Nephron progenitor cell (in vitro differentiated cells): ENCODE measurements around the gene SHISA9.

Experiments used
- DNase-seq: peaks from one replicate; pipeline ENCODE4 v3.0.0; 2021
- H3K27ac Mint-ChIP-seq: 2 replicates; pipeline ENCODE4 v1.8.0; 2021; ENCODE audit warnings: mild to moderate bottlenecking, moderate library complexity, mixed read lengths
- H3K27me3 Mint-ChIP-seq: 2 replicates; pipeline ENCODE4 v1.8.0; 2021; ENCODE audit warnings: mild to moderate bottlenecking, low read depth, mixed read lengths; ENCODE audit not compliant: poor library complexity
- H3K36me3 Mint-ChIP-seq: 2 replicates; pipeline ENCODE4 v1.8.0; 2021; ENCODE audit warnings: low read depth, mixed read lengths
- H3K4me1 Mint-ChIP-seq: 2 replicates; pipeline ENCODE4 v1.8.0; 2021; ENCODE audit warnings: mixed read lengths
- H3K4me3 Mint-ChIP-seq: 2 replicates; pipeline ENCODE4 v1.8.0; 2021; ENCODE audit warnings: mild to moderate bottlenecking, moderate library complexity, mixed read lengths
- H3K9me3 Mint-ChIP-seq: 2 replicates; pipeline ENCODE4 v1.8.0; 2021; ENCODE audit warnings: mild to moderate bottlenecking, moderate library complexity, mixed read lengths
- TF ChIP-seq, protein P1 (sequence below): fragments of 200-600 bp; sonication (generic); IDR thresholded peaks from 2 replicates; pipeline ENCODE4 v1.5.0; 2021; ENCODE audit warnings: antibody characterized with exemption

SHISA9 gene

DNA sequence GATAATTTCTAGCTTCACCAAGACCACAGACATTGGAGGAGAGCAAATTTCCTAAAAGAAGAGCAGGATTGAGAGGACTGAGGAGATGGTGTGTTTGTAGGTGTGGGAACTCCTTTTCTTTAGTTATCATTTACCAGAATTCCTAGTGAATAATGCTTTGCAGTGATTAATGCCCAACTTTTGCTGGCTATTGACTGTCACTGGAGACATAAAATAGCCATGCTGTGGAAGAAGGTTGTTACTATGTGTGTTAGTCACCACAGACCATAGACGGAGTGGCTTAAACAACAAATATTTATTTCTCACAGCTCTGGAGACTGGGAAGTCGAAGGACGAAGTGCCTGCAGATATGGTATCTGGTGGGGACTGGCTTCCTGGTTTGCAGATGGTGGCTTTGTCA is 179.1 kb downstream of the SHISA9 start:
- H3K4me1 Mint-ChIP-seq = peaks cover 10% of the 10 kb centered on the region

DNA sequence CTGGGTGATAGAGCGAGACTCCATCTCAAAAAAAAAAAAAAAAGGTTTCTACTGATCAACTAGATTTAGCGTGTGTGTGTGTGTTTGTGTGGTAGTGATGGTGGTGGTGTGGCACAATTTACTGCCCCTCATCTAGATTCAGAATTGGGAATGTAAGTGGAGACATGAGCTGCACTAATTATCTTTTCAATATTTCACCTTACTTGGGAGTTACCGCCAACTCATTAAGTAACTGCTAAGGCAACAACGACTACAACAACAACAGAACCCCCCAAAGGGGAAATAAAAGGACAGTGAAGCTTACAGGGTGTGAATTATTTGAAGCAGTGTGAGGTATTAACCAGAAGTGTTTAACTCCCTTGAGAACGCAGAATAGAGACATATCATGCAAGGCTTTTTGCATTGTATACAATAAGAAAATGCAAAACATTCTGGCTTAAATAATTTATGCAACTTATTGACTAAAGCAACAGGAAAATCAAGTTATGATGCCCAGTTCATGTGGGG is 180.5 kb downstream of the SHISA9 start:
- no peak for DNase-seq
- Mint-ChIP-seq H3K4me3 (no peak overlapping the region), H3K9me3 (peaks cover 5% of the 10 kb centered on the region), H3K4me1 (peaks cover 10% of the 10 kb centered on the region), H3K27me3 (peaks cover 8% of the 10 kb centered on the region), H3K27ac (no peak overlapping the region), H3K36me3 (no peaks in the 10 kb centered on the region)
- TF ChIP-seq, protein P1, sequence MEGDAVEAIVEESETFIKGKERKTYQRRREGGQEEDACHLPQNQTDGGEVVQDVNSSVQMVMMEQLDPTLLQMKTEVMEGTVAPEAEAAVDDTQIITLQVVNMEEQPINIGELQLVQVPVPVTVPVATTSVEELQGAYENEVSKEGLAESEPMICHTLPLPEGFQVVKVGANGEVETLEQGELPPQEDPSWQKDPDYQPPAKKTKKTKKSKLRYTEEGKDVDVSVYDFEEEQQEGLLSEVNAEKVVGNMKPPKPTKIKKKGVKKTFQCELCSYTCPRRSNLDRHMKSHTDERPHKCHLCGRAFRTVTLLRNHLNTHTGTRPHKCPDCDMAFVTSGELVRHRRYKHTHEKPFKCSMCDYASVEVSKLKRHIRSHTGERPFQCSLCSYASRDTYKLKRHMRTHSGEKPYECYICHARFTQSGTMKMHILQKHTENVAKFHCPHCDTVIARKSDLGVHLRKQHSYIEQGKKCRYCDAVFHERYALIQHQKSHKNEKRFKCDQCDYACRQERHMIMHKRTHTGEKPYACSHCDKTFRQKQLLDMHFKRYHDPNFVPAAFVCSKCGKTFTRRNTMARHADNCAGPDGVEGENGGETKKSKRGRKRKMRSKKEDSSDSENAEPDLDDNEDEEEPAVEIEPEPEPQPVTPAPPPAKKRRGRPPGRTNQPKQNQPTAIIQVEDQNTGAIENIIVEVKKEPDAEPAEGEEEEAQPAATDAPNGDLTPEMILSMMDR = no peak

More for the DNA sequence above, 179.1 kb downstream of the SHISA9 start:
- H3K36me3 Mint-ChIP-seq = no peaks in the 10 kb centered on the region
- no peaks in the 10 kb centered on the region for H3K9me3 Mint-ChIP-seq
- TF ChIP-seq, protein P1 = no peak
- no peak overlapping the region for H3K4me3 Mint-ChIP-seq
- H3K27me3 Mint-ChIP-seq = peaks cover 8% of the 10 kb centered on the region
- H3K27ac Mint-ChIP-seq = no peak overlapping the region
- no peak for DNase-seq

DNA sequence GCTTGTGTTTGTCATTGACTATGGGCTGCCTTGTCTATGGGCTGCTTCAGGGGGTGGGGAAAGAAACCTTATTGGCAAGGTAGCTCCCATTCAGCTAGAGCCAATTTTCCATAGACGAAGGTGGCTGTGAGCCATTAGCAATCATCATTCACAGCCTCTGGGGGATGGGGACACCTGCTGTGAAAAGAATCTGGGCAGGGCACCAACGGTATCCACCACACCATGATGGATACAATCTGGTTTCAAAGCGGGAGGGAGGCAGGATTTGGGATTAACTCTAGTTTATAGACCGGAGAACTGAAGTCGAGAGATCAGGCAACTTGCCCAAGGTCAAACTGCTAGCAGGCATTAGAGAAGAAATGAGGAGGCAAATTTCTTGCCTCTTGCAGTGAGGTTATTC is 182.3 kb downstream of the SHISA9 start:
- TF ChIP-seq, protein P1 = no peak
- Mint-ChIP-seq H3K27ac (no peak overlapping the region), H3K4me1 (peaks cover 10% of the 10 kb centered on the region), H3K9me3 (peaks cover 15% of the 10 kb centered on the region), H3K27me3 (peaks cover 5% of the 10 kb centered on the region), H3K36me3 (no peaks in the 10 kb centered on the region), H3K4me3 (no peak overlapping the region)
- no peak for DNase-seq

DNA sequence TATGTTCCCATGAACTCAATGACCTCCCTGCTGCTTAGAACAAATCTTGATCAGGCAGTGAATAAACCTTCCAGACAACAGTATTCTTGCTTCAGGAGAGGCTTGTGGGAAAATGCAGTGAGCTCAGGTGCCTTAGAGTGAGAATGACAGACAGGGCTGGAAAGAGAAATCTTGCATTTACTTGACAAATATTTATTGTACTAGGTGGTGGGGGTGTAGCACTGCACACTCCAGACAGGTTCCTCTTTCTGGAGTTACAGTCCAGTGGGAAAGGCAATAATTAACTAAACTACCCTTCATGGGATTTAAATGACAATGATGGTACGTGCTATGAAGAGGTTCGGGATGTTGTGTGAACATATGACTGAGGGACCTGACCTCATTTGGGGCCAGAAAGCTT is 182.9 kb downstream of the SHISA9 start:
- H3K4me1 Mint-ChIP-seq = peaks cover 10% of the 10 kb centered on the region
- no peak for DNase-seq
- H3K27me3 Mint-ChIP-seq = peaks cover 5% of the 10 kb centered on the region
- TF ChIP-seq, protein P1 = no peak
- H3K4me3 Mint-ChIP-seq = no peak overlapping the region
- no peak overlapping the region for H3K27ac Mint-ChIP-seq
- no peaks in the 10 kb centered on the region for H3K36me3 Mint-ChIP-seq
- peaks cover 22% of the 10 kb centered on the region for H3K9me3 Mint-ChIP-seq

DNA sequence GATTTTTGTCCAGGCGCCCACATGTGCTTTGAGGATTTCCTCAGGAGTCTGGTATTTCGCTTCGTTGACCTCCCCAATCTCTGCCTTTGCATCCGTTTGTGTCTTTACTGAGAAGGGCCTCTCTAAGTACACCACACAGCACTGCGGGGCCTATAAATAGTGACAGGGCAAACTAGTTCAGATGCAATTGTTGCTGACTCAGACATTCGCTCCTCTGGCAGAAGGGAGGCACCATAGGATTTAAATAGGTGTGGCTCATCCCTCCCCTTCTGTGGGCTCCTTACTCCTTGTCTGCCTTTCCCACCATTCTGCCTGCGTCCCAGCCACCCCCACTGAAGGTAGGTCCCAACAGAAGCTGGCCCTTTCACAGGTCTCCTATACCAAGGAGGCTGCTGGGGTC is 192.3 kb downstream of the SHISA9 start:
- H3K4me1 Mint-ChIP-seq = peaks cover 8% of the 10 kb centered on the region
- H3K9me3 Mint-ChIP-seq = peaks cover 40% of the 10 kb centered on the region
- H3K36me3 Mint-ChIP-seq = peaks cover 16% of the 10 kb centered on the region
- TF ChIP-seq, protein P1 = no peak
- H3K27ac Mint-ChIP-seq = peak overlapping the region; percentile 22
- peaks cover 7% of the 10 kb centered on the region for H3K27me3 Mint-ChIP-seq
- no peak for DNase-seq
- H3K4me3 Mint-ChIP-seq = no peak overlapping the region

DNA sequence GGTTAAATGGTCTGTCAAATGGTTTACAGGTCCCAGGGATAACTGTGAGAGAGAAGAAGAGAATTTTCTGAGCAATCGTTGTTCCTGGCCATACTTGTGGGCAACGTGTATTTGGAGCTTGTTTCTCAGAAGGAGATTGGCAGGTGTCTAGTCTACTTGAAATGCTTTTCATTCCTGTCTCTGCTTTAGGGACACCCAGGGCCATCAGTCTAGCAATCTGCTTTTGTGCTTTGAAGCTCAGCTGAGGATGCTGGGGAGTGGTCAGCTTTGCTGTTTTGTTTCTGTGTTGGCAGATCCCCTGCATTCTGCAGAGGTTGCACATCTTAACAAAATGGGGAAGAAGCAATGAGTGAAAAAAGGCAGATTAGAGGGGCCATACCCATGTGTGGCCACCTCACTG is 193.7 kb downstream of the SHISA9 start:
- Mint-ChIP-seq H3K4me1 (peaks cover 14% of the 10 kb centered on the region), H3K27ac (no peak overlapping the region), H3K27me3 (peaks cover 4% of the 10 kb centered on the region), H3K9me3 (peaks cover 26% of the 10 kb centered on the region), H3K4me3 (no peak overlapping the region), H3K36me3 (peaks cover 10% of the 10 kb centered on the region)
- TF ChIP-seq, protein P1 = no peak
- no peak for DNase-seq
